Psoas muscle (tissue), 8 donors: ENCODE data around the gene RTL9. TPM values are rescaled to one million over a fixed set of nuclear protein-coding genes. Genes with fewer than 3 reads are reported as not detected.

ENCODE experiments used
- ATAC-seq, 4 donors: fragments of 200-7000 bp; cut with Tn5 transposase; one replicate each; pipeline ENCODE4 v1.9.1; 2020; ENCODE audit warnings: moderate library complexity in 3 of 4, mild to moderate bottlenecking in 2 of 4
- DNase-seq, 2 donors: peaks; one replicate each; pipeline ENCODE4 v3.0.0-alpha.2; 2020
- H3K27ac ChIP-seq: fragments of 200-600 bp; one replicate; pipeline ENCODE4 v1.8.0; 2022
- H3K27me3 ChIP-seq, 3 donors: fragments of 200-600 bp in 1 of 3; one replicate each; pipeline versions ENCODE4 v1.6.1 to v1.8.0; 2013 to 2022; ENCODE audit warnings: low read length in 2 of 3, mild to moderate bottlenecking in 2 of 3, moderate library complexity in 1 of 3; ENCODE audit not compliant: insufficient read depth in 3 of 3
- H3K36me3 ChIP-seq, 2 donors: fragments of 200-600 bp in 1 of 2; one replicate each; pipeline versions ENCODE4 v1.6.1 to v1.8.0; 2013 to 2022; ENCODE audit warnings: low read depth in 1 of 2, mild to moderate bottlenecking in 1 of 2, moderate library complexity in 1 of 2; ENCODE audit not compliant: insufficient read depth in 1 of 2
- H3K4me1 ChIP-seq: fragments of 200-600 bp; one replicate; pipeline ENCODE4 v1.8.0; 2022
- H3K4me3 ChIP-seq: fragments of 200-600 bp; one replicate; pipeline ENCODE4 v1.8.0; 2022; ENCODE audit warnings: mild to moderate bottlenecking
- H3K9me3 ChIP-seq: fragments of 200-600 bp; one replicate; pipeline ENCODE4 v1.8.0; 2022
- CTCF ChIP-seq: fragments of 200-600 bp; IDR thresholded peaks from one replicate; pipeline ENCODE4 v1.8.0; 2022; ENCODE audit warnings: antibody characterized with exemption
- WGBS, 3 donors: extraction: QIAGEN DNeasy Blood & Tissue Kit; methylation state at CpG; one replicate each; pipeline versions ENCODE4 v1.1.6 to v1.1.7; 2013; 5-methylcytosine and 5-hydroxymethylcytosine counted together
- intact Hi-C, 2 donors: fragments of 100-400 bp; cut with DNase I; formaldehyde crosslinking; loops; one replicate each; pipeline versions ENCODE4 v1.11.0 to v1.14.2; 2022
- polyA plus RNA-seq, 3 donors: library from polyadenylated mRNA; stranded (reverse); fragments of 200-250 nt; gene quantifications; one replicate each; pipeline ENCODE4 v1.2.3, GENCODE V29; 2013
- total RNA-seq, 4 donors: library from RNA; stranded (reverse); fragmentation: NEBNext Ultra II Directional in 2 of 4; extraction: Animal tissue kit (Norgen Biotek cat#: 25700) in 2 of 4; gene quantifications; one replicate each; pipeline versions ENCODE4 v1.2.1 to v1.2.4, GENCODE V29; 2021 to 2023
- donor health status: healthy with polysubstance abuse.
- donor health status: DM: no; HTN: no; CAD: no; lungs with moderate emphysema.
- donor health status: Bipolar disorder and iron deficiency.
- donor health status: healthy.
- donor health status: DM: yes; HTN: yes; CAD: no.
- donor health status: DM: no; HTN: no; CAD: no.
- donor health status: DM: no; HTN: no; CAD: no.
- donor health status: DM: yes; HTN: yes; CAD: no.

RTL9 gene
- total and polyA plus RNA-seq, 7 donors = 0.03 to 0.64 (median 0.08) TPM; not detected in 1

GRCh38 chrX:110315551-110315950 is 43.1 kb upstream of the RTL9 start:
- Histone ChIP-seq H3K4me3 (no peak overlapping the region), H3K36me3 (no peaks in the 10 kb centered on the region), H3K27me3 (peaks cover 0 to 6% (median 0%) of the 10 kb centered on the region in 3 donors), H3K27ac (no peak overlapping the region), H3K4me1 (no peaks in the 10 kb centered on the region), H3K9me3 (no peaks in the 10 kb centered on the region)
- intact Hi-C loops = loop anchor here in 1 of 2 donors (10.0 kb wide), 1 partner anchor 151 kb away; no protein-coding TSS in a partner anchor
- no peak for DNase-seq
- WGBS, 3 donors = 59 to 76% (median 73%) methylated on average over 1 of the region's 1 CpG
- ATAC-seq = no peak
- TF ChIP-seq CTCF = no peak

- Histone ChIP-seq H3K36me3 (no peaks in the 10 kb centered on the region), H3K4me3 (peak overlapping the region; percentile 74), H3K27ac (no peak overlapping the region), H3K4me1 (no peaks in the 10 kb centered on the region), H3K9me3 (no peaks in the 10 kb centered on the region), H3K27me3 (peaks cover 0 to 6% (median 0%) of the 10 kb centered on the region in 3 donors)
- intact Hi-C loops = loop anchor here in 1 of 2 donors (10.0 kb wide), 1 partner anchor 152 kb away; no protein-coding TSS in a partner anchor
- WGBS, 3 donors = 7 to 35% (median 7%) methylated on average over 12 of the region's 12 CpGs
- no peak for DNase-seq
- no peak for ATAC-seq
- no peak for TF ChIP-seq CTCF
Measured at GRCh38 chrX:110316351-110317060, 42.1 kb upstream of the RTL9 start.

GRCh38 chrX:110317061-110317819 is 41.4 kb upstream of the RTL9 start:
- no peak for TF ChIP-seq CTCF
- DNase-seq (peak; percentile 14 to 54), ATAC-seq (peak; percentile 40 to 73 (median 48))
- Histone ChIP-seq H3K27me3 (peaks cover 0 to 6% (median 0%) of the 10 kb centered on the region in 3 donors), H3K9me3 (no peaks in the 10 kb centered on the region), H3K36me3 (no peaks in the 10 kb centered on the region), H3K4me3 (peak overlapping the region; percentile 74), H3K4me1 (no peaks in the 10 kb centered on the region), H3K27ac (peak overlapping the region; percentile 80)
- intact Hi-C loops = loop anchor here in 1 of 2 donors (10.0 kb wide), 1 partner anchor 152 kb away; no protein-coding TSS in a partner anchor
- WGBS, 3 donors = 0 to 42% (median 0%) methylated on average over 18 to 40 of the region's 40 CpGs

GRCh38 chrX:110317820-110318663 is 40.6 kb upstream of the RTL9 start, which contains the start of gene AMMECR1:
AMMECR1 (minus strand) TSS chrX:110318085; CDS start chrX:110318071, 14 bp downstream.
- Histone ChIP-seq H3K36me3 (no peaks in the 10 kb centered on the region), H3K4me3 (peak within 1 kb of the TSS; percentile 74), H3K9me3 (no peaks in the 10 kb centered on the region), H3K4me1 (no peaks in the 10 kb centered on the region), H3K27ac (peak within 1 kb of the TSS; percentile 80), H3K27me3 (peaks cover 0 to 6% (median 0%) of the 10 kb centered on the region in 3 donors)
- DNase-seq = peak; percentile 80 to 90
- no peak for TF ChIP-seq CTCF
- WGBS, 3 donors = 0 to 21% (median 5%) methylated on average over 18 to 73 of the region's 78 CpGs
- ATAC-seq = peak; percentile 95 to 97 (median 97)
- intact Hi-C loops = loop anchor here in 1 of 2 donors (10.0 kb wide), 1 partner anchor 153 kb away; no protein-coding TSS in a partner anchor
